K562 (cell line): ENCODE measurements around the gene ZBTB25. TPM values are rescaled to one million over a fixed set of nuclear protein-coding genes. Genes with fewer than 3 reads are reported as not detected.

ENCODE experiments used
- ATAC-seq: fragments of 200-7000 bp; cut with Tn5 transposase; 3 replicates; pipeline ENCODE4 v1.9.1; 2020; ENCODE audit warnings: moderate library complexity
- BruUV-seq: library from RNA; stranded (reverse); fragments of 400-500 nt; replicated peaks from 2 replicates; lab custom pipeline; 2021; lab: Mats Ljungman, UMichigan
- CTCF ChIA-PET: fragments of 300-600 bp; formaldehyde crosslinking; extraction: SDS; loops from one replicate; lab custom pipeline; 2021; ENCODE audit warnings: low intra/inter-chr PET ratio; lab: Yijun Ruan, JAX
- POLR2A ChIA-PET: fragments of 300-600, 350-650 bp; sonication (Branson Sonifier 250); formaldehyde crosslinking; extraction: SDS; loops from one replicate; lab custom pipeline; 2021; ENCODE audit warnings: antibody characterized with exemption, inconsistent platforms; lab: Yijun Ruan, JAX
- DNase-seq, 4 experiments: peaks; one replicate each; pipeline versions ENCODE4 v3.0.0 to v3.0.0-alpha.2; 2011 to 2018; ENCODE audit warnings: low spot score in 3 of 4, mixed read lengths in 3 of 4; ENCODE audit errors: extremely low read depth in 1 of 4
- FAIRE-seq: peaks from 2 replicates; lab custom pipeline; 2011; peaks lifted over from hg19 to GRCh38; lab: Jason Lieb, UNC
- H2AFZ ChIP-seq: 2 replicates; pipeline ENCODE4 v1.6.0; 2011; ENCODE audit warnings: low read depth, low read length, control low read depth, inconsistent platforms
- H3K27ac ChIP-seq: fragments of 200-600 bp; 3 replicates; pipeline ENCODE4 v1.8.0; 2011; ENCODE audit warnings: low read depth, mild to moderate bottlenecking, control low read depth, inconsistent platforms, low read length, moderate library complexity, mixed read lengths; ENCODE audit errors: extremely low read depth
- H3K27me3 ChIP-seq, 2 experiments: fragments of 300-600 bp in 1 of 2; 2 replicates in 1 of 2; 3 replicates in 1 of 2; pipeline versions ENCODE4 v1.6.0 to v1.8.0; 2011; ENCODE audit warnings: inconsistent platforms in 2 of 2, low read length in 2 of 2, mild to moderate bottlenecking in 1 of 2, mixed read lengths in 1 of 2, moderate library complexity in 1 of 2; ENCODE audit not compliant: control insufficient read depth in 2 of 2, insufficient read depth in 2 of 2
- H3K36me3 ChIP-seq: fragments of 300-600 bp; 3 replicates; pipeline ENCODE4 v1.8.0; 2011; ENCODE audit warnings: mild to moderate bottlenecking, low read length, inconsistent platforms; ENCODE audit not compliant: control insufficient read depth, insufficient read depth
- H3K4me1 ChIP-seq, 2 experiments: fragments of 200-600 bp in 1 of 2; replicated peaks in 1 of 2; 2 replicates in 1 of 2; 3 replicates in 1 of 2; pipeline versions ENCODE4 v1.5.1 to v1.8.0; 2011; ENCODE audit warnings: inconsistent platforms in 2 of 2, low read length in 2 of 2, mild to moderate bottlenecking in 1 of 2, mixed read lengths in 1 of 2, moderate library complexity in 1 of 2; ENCODE audit not compliant: control insufficient read depth in 2 of 2, insufficient read depth in 2 of 2
- H3K4me2 ChIP-seq: 2 replicates; pipeline ENCODE4 v1.6.1; 2011; ENCODE audit warnings: low read length, control low read depth, inconsistent platforms, mixed read lengths; ENCODE audit not compliant: insufficient read depth
- H3K4me3 ChIP-seq: fragments of 200-600 bp; sonication (generic), shearing (Covaris generic); 2 replicates; pipeline ENCODE4 v1.5.1; 2016; ENCODE audit warnings: control low read depth, inconsistent platforms
- H3K79me2 ChIP-seq: fragments of 200-600 bp; 3 replicates; pipeline ENCODE4 v1.8.0; 2011; ENCODE audit warnings: low read length, inconsistent platforms; ENCODE audit not compliant: control insufficient read depth, insufficient read depth
- H3K9ac ChIP-seq, 2 experiments: 2 replicates each; pipeline versions ENCODE4 v1.6.0 to v1.6.1; 2011; ENCODE audit warnings: low read depth in 2 of 2, low read length in 2 of 2, control low read depth in 1 of 2, inconsistent platforms in 1 of 2, mild to moderate bottlenecking in 1 of 2, mixed read lengths in 1 of 2; ENCODE audit not compliant: insufficient read depth in 1 of 2
- H3K9me1 ChIP-seq: one replicate; pipeline ENCODE4 v1.6.0; 2011; ENCODE audit warnings: inconsistent platforms, mild to moderate bottlenecking, low read length, moderate library complexity; ENCODE audit not compliant: control insufficient read depth, insufficient read depth
- H3K9me3 ChIP-seq: replicated peaks from 2 replicates; pipeline ENCODE4 v1.5.1; 2011; ENCODE audit warnings: low read depth, low read length, inconsistent platforms; ENCODE audit not compliant: control insufficient read depth, insufficient read depth
- H4K20me1 ChIP-seq: replicated peaks from 2 replicates; pipeline ENCODE4 v1.6.1; 2011; ENCODE audit warnings: low read length, inconsistent platforms, mixed read lengths; ENCODE audit not compliant: control insufficient read depth, insufficient read depth
- MEIS2 ChIP-seq: fragments of 450-650 bp; IDR thresholded peaks from 2 replicates; pipeline ENCODE4 v1.6.1; 2014; ENCODE audit warnings: mild to moderate bottlenecking; ENCODE audit not compliant: partially characterized antibody
- MYC ChIP-seq, 2 experiments: fragments of 250-450 bp in 1 of 2; sonication (Bioruptor Pico) in 1 of 2; IDR thresholded peaks; 2 replicates each; pipeline versions ENCODE4 v1.5.1 to v1.6.1; 2012 to 2021; ENCODE audit warnings: low read depth in 2 of 2, borderline replicate concordance in 1 of 2, improper control_type of control experiment in 1 of 2, low read length in 1 of 2, mild to moderate bottlenecking in 1 of 2, moderate library complexity in 1 of 2
- NCOR1 ChIP-seq: fragments of 450-650 bp; IDR thresholded peaks from 2 replicates; pipeline ENCODE4 v1.6.1; 2016; ENCODE audit warnings: mild to moderate bottlenecking, moderate library complexity
- SPI1 ChIP-seq: IDR thresholded peaks from 2 replicates; pipeline ENCODE4 v1.6.1; 2011; ENCODE audit warnings: low read depth, low read length, control low read depth, borderline replicate concordance
- WGBS: fragments of 100-300 bp; shearing (Covaris generic); methylation state at CpG from one replicate; pipeline ENCODE4 v1.1.6; 2016; ENCODE audit warnings: low coverage, mixed read lengths; ENCODE audit not compliant: insufficient coverage; ENCODE audit errors: missing lambda C conversion rate; 5-methylcytosine and 5-hydroxymethylcytosine counted together
- in situ Hi-C: fragments of 300-500 bp; cut with MboI; formaldehyde crosslinking; loops from 4 replicates; pipeline ENCODE4 v1.15.0; 2018; ENCODE audit warnings: inconsistent platforms, mixed read lengths
- intact Hi-C: fragments of 100-400 bp; cut with micrococcal nuclease; formaldehyde crosslinking; loops from 2 replicates; pipeline ENCODE4 v1.14.2; 2022
- polyA plus RNA-seq, 8 experiments: library from polyadenylated mRNA; depleted of rRNA in 4 of 8; stranded (reverse) in 5 of 8; unstranded in 3 of 8; fragments of >200 nt; fragmentation: Nextera tagmentation in 2 of 8; fragmentation: Illumina TruSeq in 1 of 8; extraction: Ambion mirVana in 2 of 8; extraction: Trizol in 1 of 8; gene quantifications; 2 replicates each; pipeline versions ENCODE4 v1.2.1 to v1.2.3, GENCODE V29; 2011 to 2014; ENCODE audit warnings: inconsistent platforms in 1 of 8, missing spikeins in 1 of 8
- total RNA-seq, 7 experiments: library from RNA; depleted of rRNA in 6 of 7; stranded (reverse); fragments of >200 nt in 6 of 7; fragmentation: Illumina TruSeq in 2 of 7; extraction: Trizol in 2 of 7; gene quantifications; 2 replicates each; pipeline versions ENCODE4 v1.2.1 to v1.2.3, GENCODE V29; 2011 to 2021; ENCODE audit warnings: low replicate concordance in 1 of 7
- TF ChIP-seq, protein P1 (sequence below): IDR thresholded peaks from 3 replicates; pipeline ENCODE4 v1.6.1; 2011; ENCODE audit warnings: borderline replicate concordance, mild to moderate bottlenecking; ENCODE audit not compliant: insufficient read length, insufficient read depth

The ZBTB25 gene
- total and polyA plus RNA-seq, 9 of the 15 experiments (the other 6 are each of a cell fraction or from before 2014, with no cell fraction given) = 0.61 to 3.9 (median 2.3) TPM

GRCh38 chr14:64508215-64508776 is 4.7 kb upstream of the ZBTB25 start:
- H3K9ac ChIP-seq = peak overlapping the region in 1 of 2 experiments; percentile 27; a peak in 1 of 4 replicates
- no peak overlapping the region for H2AFZ ChIP-seq
- H3K36me3 ChIP-seq = no peaks in the 10 kb centered on the region
- no peaks in the 10 kb centered on the region for H3K9me3 ChIP-seq
- ChIA-PET POLR2A (no interaction called here), CTCF (no interaction called here)
- no peak overlapping the region for H3K4me2 ChIP-seq
- H3K27me3 ChIP-seq = no peaks in the 10 kb centered on the region
- H3K27ac ChIP-seq = no peak overlapping the region
- peaks cover 17 to 33% of the 10 kb centered on the region in 2 experiments; a peak in 4 of 5 replicates for H3K4me1 ChIP-seq
- no peak overlapping the region for H3K4me3 ChIP-seq
- TF ChIP-seq MEIS2 (no peak), NCOR1 (no peak), SPI1 (peak; percentile 44; the same call in 1 of the 2 replicates), MYC (IDR thresholded peaks at IDR 0.05; ENCODE audit: low read depth, low read length) (peak; percentile 7; the same call in 1 of the 2 replicates), MYC (CRISPR knock-in tag; IDR thresholded peaks at IDR 0.05; ENCODE audit: borderline replicate concordance, low read depth) (no peak)
- TF ChIP-seq, protein P1, sequence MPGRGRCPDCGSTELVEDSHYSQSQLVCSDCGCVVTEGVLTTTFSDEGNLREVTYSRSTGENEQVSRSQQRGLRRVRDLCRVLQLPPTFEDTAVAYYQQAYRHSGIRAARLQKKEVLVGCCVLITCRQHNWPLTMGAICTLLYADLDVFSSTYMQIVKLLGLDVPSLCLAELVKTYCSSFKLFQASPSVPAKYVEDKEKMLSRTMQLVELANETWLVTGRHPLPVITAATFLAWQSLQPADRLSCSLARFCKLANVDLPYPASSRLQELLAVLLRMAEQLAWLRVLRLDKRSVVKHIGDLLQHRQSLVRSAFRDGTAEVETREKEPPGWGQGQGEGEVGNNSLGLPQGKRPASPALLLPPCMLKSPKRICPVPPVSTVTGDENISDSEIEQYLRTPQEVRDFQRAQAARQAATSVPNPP = no peak
- H3K9me1 ChIP-seq = no peaks in the 10 kb centered on the region
- DNase-seq (no peak), FAIRE-seq (no peak), ATAC-seq (no peak)
- no peaks in the 10 kb centered on the region for H4K20me1 ChIP-seq
- in situ Hi-C loops (no loop called here), intact Hi-C loops (loop anchor here (5.0 kb wide), 1 partner anchor 41 kb away; the partner anchor contains the start of gene AKAP5)
- H3K79me2 ChIP-seq = peaks cover 57% of the 10 kb centered on the region
- BruUV-seq = no TSS peak
- WGBS = 6% methylated on average over 1 of the region's 1 CpG
